ENCODE results near the gene SEMA6A.

The SEMA6A gene

GRCh38 chr5:116455061-116455460 lies 119.6 kb downstream of the SEMA6A start:
- no peak for DNase-seq

- DNase-seq, result peak; percentile 73
Measured at GRCh38 chr5:116454417-116454927, 120.2 kb downstream of the SEMA6A start.

- peak; percentile 57 for DNase-seq
Measured at GRCh38 chr5:116453988-116454411, 120.6 kb downstream of the SEMA6A start.

GRCh38 chr5:116452774-116453368 lies 121.8 kb downstream of the SEMA6A start:
- peak; percentile 92 for DNase-seq

GRCh38 chr5:116451905-116452450 lies 122.6 kb downstream of the SEMA6A start:
- DNase-seq, result peak; percentile 42

- no peak for DNase-seq
Measured at GRCh38 chr5:116451066-116451465, 123.6 kb downstream of the SEMA6A start.

GRCh38 chr5:116449458-116449857 lies 125.2 kb downstream of the SEMA6A start:
- DNase-seq, result peak; percentile 73

- DNase-seq, result peak; percentile 91
Measured at GRCh38 chr5:116448870-116449427, 125.7 kb downstream of the SEMA6A start.

GRCh38 chr5:116448450-116448849 lies 126.2 kb downstream of the SEMA6A start:
- peak; percentile 56 for DNase-seq

GRCh38 chr5:116446356-116447005 lies 128.1 kb downstream of the SEMA6A start:
- no peak for DNase-seq

- DNase-seq, result peak; percentile 62
Measured at GRCh38 chr5:116445311-116445710, 129.3 kb downstream of the SEMA6A start.

GRCh38 chr5:116444373-116445295 lies 130.0 kb downstream of the SEMA6A start:
- DNase-seq, result peak; percentile 91

GRCh38 chr5:116442931-116443551 lies 131.6 kb downstream of the SEMA6A start:
- peak; percentile 51 for DNase-seq

- peak; percentile 94 for DNase-seq
Measured at GRCh38 chr5:116442095-116442534, 132.5 kb downstream of the SEMA6A start.

GRCh38 chr5:116441223-116441622 lies 133.4 kb downstream of the SEMA6A start:
- DNase-seq, result peak; percentile 91

GRCh38 chr5:116440457-116441001 lies 134.1 kb downstream of the SEMA6A start:
- peak; percentile 87 for DNase-seq

GRCh38 chr5:116439905-116440304 lies 134.7 kb downstream of the SEMA6A start:
- DNase-seq, result peak; percentile 60

- peak; percentile 30 for DNase-seq
Measured at GRCh38 chr5:116438979-116439554, 135.6 kb downstream of the SEMA6A start.

GRCh38 chr5:116437922-116438578 lies 136.6 kb downstream of the SEMA6A start:
- peak; percentile 84 for DNase-seq

GRCh38 chr5:116437351-116437705 lies 137.3 kb downstream of the SEMA6A start:
- DNase-seq, result no peak
